CD14-positive monocyte (primary cell): ENCODE measurements around the gene WDPCP. TPM values are rescaled to one million over a fixed set of nuclear protein-coding genes. Genes with fewer than 3 reads are reported as not detected.
"Not testable (repeated sequence)": the region's sequence is repeated elsewhere in the genome, so short reads cannot be mapped to it uniquely, and the experiment has no call there.

Source experiments
- DNase-seq, 3 donors: peaks; one replicate each; pipeline ENCODE4 v3.0.0-alpha.2; 2011 to 2022
- H2AFZ ChIP-seq: 2 replicates; pipeline ENCODE4 v1.6.0; 2012; ENCODE audit warnings: mild to moderate bottlenecking, low read depth, low read length, inconsistent platforms; ENCODE audit not compliant: insufficient read depth, poor library complexity, severe bottlenecking
- H3K27ac ChIP-seq, 2 donors: 1 replicate in 1 of 2; 2 replicates in 1 of 2; pipeline ENCODE4 v1.5.1; 2012 to 2013; ENCODE audit warnings: low read length in 2 of 2, control low read depth in 1 of 2, inconsistent platforms in 1 of 2, low read depth in 1 of 2, mild to moderate bottlenecking in 1 of 2
- H3K27me3 ChIP-seq, 2 donors: one replicate each; pipeline versions ENCODE4 v1.6.0 to v1.6.1; 2011 to 2013; ENCODE audit warnings: low read length in 2 of 2; ENCODE audit not compliant: control insufficient read depth in 2 of 2, insufficient read depth in 2 of 2
- H3K36me3 ChIP-seq, 2 donors: replicated peaks in 1 of 2; 1 replicate in 1 of 2; 2 replicates in 1 of 2; pipeline versions ENCODE4 v1.5.1 to v1.6.1; 2012 to 2013; ENCODE audit warnings: low read length in 2 of 2, control low read depth in 1 of 2, inconsistent platforms in 1 of 2, mild to moderate bottlenecking in 1 of 2; ENCODE audit not compliant: insufficient read depth in 2 of 2, control insufficient read depth in 1 of 2
- H3K4me1 ChIP-seq, 2 donors: 1 replicate in 1 of 2; 2 replicates in 1 of 2; pipeline versions ENCODE4 v1.5.1 to v1.6.1; 2012 to 2013; ENCODE audit warnings: low read length in 2 of 2, control low read depth in 1 of 2, inconsistent platforms in 1 of 2, mild to moderate bottlenecking in 1 of 2, moderate library complexity in 1 of 2; ENCODE audit not compliant: insufficient read depth in 2 of 2, control insufficient read depth in 1 of 2
- H3K4me2 ChIP-seq: replicated peaks from 2 replicates; pipeline ENCODE3; 2012; ENCODE audit warnings: low read length, moderate library complexity, mild to moderate bottlenecking; ENCODE audit not compliant: poor library complexity, severe bottlenecking; ENCODE audit errors: extremely low read depth
- H3K4me3 ChIP-seq, 3 experiments: fragments of 200-600 bp in 1 of 3; sonication (generic) in 1 of 3; replicated peaks in 1 of 3; 1 replicate in 2 of 3; 2 replicates in 1 of 3; pipeline ENCODE4 v1.5.1; 2011 to 2013; ENCODE audit warnings: low read length in 3 of 3, mild to moderate bottlenecking in 3 of 3, control low read depth in 2 of 3, low read depth in 2 of 3, inconsistent platforms in 1 of 3, moderate library complexity in 1 of 3
- H3K79me2 ChIP-seq: 2 replicates; pipeline ENCODE4 v1.6.0; 2012; ENCODE audit warnings: mild to moderate bottlenecking, control low read depth, inconsistent platforms, low read length, moderate library complexity; ENCODE audit not compliant: insufficient read depth
- H3K9ac ChIP-seq: 2 replicates; pipeline ENCODE4 v1.6.0; 2017; ENCODE audit warnings: low read length, mild to moderate bottlenecking; ENCODE audit not compliant: insufficient read depth, poor library complexity, severe bottlenecking
- H3K9me3 ChIP-seq, 2 donors: replicated peaks in 1 of 2; 1 replicate in 1 of 2; 2 replicates in 1 of 2; pipeline versions ENCODE4 v1.5.1 to v1.6.1; 2012 to 2013; ENCODE audit warnings: low read length in 2 of 2, control low read depth in 1 of 2; ENCODE audit not compliant: control insufficient read depth in 1 of 2, insufficient read depth in 1 of 2
- H4K20me1 ChIP-seq: 2 replicates; pipeline ENCODE4 v1.6.0; 2012; ENCODE audit warnings: mild to moderate bottlenecking, low read length, control low read depth, moderate library complexity; ENCODE audit not compliant: insufficient read depth
- H3K27ac Mint-ChIP-seq, 7 donors: one replicate each; pipeline ENCODE4 v1.8.0; 2020; ENCODE audit warnings: mild to moderate bottlenecking in 7 of 7, mixed read lengths in 7 of 7, moderate library complexity in 6 of 7, inconsistent platforms in 2 of 7
- H3K27me3 Mint-ChIP-seq, 3 donors: one replicate each; pipeline ENCODE4 v1.8.0; 2021 to 2022; ENCODE audit warnings: low read depth in 3 of 3, mild to moderate bottlenecking in 3 of 3, mixed read lengths in 3 of 3, moderate library complexity in 3 of 3, inconsistent platforms in 1 of 3
- H3K36me3 Mint-ChIP-seq, 2 donors: one replicate each; pipeline ENCODE4 v1.8.0; 2020; ENCODE audit warnings: mixed read lengths in 2 of 2, inconsistent platforms in 1 of 2, mild to moderate bottlenecking in 1 of 2
- H3K4me1 Mint-ChIP-seq: one replicate; pipeline ENCODE4 v1.8.0; 2020; ENCODE audit warnings: mild to moderate bottlenecking, mixed read lengths
- H3K4me3 Mint-ChIP-seq, 2 donors: one replicate each; pipeline ENCODE4 v1.8.0; 2020; ENCODE audit warnings: mild to moderate bottlenecking in 2 of 2, mixed read lengths in 2 of 2, moderate library complexity in 1 of 2
- H3K9me3 Mint-ChIP-seq, 7 donors: one replicate each; pipeline ENCODE4 v1.8.0; 2020 to 2022; ENCODE audit warnings: mixed read lengths in 7 of 7, mild to moderate bottlenecking in 6 of 7, moderate library complexity in 6 of 7, inconsistent platforms in 2 of 7
- WGBS: methylation state at CpG from one replicate; pipeline ENCODE4 v1.1.5; 2013; ENCODE audit warnings: missing lambda C conversion rate; ENCODE audit not compliant: insufficient coverage; 5-methylcytosine and 5-hydroxymethylcytosine counted together
- intact Hi-C, 2 donors: fragments of 100-400 bp; cut with micrococcal nuclease; formaldehyde crosslinking; loops; one replicate each; pipeline versions ENCODE4 v1.15.0 to v1.15.1; 2023
- polyA plus RNA-seq, 3 donors: library from polyadenylated mRNA; depleted of rRNA in 1 of 3; unstranded in 2 of 3; stranded (reverse) in 1 of 3; fragments of 300-500 nt in 2 of 3; fragments of >200 nt in 1 of 3; fragmentation: Illumina TruSeq in 2 of 3; gene quantifications; 1 replicate in 2 of 3; 2 replicates in 1 of 3; pipeline ENCODE4 v1.2.3, GENCODE V29; 2012 to 2021
- TF ChIP-seq, protein P1 (sequence below): fragments of 200-600 bp; IDR thresholded peaks from one replicate; pipeline ENCODE4 v1.8.0; 2022; ENCODE audit warnings: antibody characterized with exemption, mild to moderate bottlenecking

Gene WDPCP
- polyA plus RNA-seq, 3 donors = 3.3 to 5.2 (median 3.7) TPM

DNA sequence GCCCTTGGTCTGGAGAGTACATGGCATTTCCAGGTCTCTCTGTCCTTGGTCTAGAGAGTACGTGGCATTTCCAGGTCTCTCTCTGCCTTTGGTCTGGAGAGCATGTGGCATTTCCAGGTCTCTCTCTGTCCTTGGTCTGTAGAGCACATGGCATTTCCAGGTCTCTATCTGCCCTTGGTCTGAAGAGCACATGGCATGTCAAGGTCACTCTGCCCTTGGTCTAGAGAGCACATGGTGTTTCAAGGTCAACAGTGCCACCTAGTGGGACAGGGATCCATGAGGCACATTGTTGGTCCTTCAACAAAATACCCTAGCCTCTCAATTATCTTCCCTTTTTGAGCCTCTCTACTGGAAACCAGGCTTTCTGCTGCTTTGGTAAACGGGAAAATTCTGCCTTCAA lies 287.4 kb downstream of the WDPCP start:
- H4K20me1 ChIP-seq = no peaks in the 10 kb centered on the region
- WGBS = 96% methylated on average over 2 of the region's 2 CpGs
- no peak overlapping the region for H3K4me2 ChIP-seq
- no peak overlapping the region for H3K27ac Mint-ChIP-seq
- no peak overlapping the region for H3K27ac ChIP-seq
- no peak overlapping the region for H3K9ac ChIP-seq
- H3K27me3 ChIP-seq = no peaks in the 10 kb centered on the region
- H3K4me3 ChIP-seq = no peak overlapping the region
- DNase-seq = no peak
- peaks cover 0 to 1% (median 0%) of the 10 kb centered on the region in 3 donors for H3K27me3 Mint-ChIP-seq
- TF ChIP-seq, protein P1, sequence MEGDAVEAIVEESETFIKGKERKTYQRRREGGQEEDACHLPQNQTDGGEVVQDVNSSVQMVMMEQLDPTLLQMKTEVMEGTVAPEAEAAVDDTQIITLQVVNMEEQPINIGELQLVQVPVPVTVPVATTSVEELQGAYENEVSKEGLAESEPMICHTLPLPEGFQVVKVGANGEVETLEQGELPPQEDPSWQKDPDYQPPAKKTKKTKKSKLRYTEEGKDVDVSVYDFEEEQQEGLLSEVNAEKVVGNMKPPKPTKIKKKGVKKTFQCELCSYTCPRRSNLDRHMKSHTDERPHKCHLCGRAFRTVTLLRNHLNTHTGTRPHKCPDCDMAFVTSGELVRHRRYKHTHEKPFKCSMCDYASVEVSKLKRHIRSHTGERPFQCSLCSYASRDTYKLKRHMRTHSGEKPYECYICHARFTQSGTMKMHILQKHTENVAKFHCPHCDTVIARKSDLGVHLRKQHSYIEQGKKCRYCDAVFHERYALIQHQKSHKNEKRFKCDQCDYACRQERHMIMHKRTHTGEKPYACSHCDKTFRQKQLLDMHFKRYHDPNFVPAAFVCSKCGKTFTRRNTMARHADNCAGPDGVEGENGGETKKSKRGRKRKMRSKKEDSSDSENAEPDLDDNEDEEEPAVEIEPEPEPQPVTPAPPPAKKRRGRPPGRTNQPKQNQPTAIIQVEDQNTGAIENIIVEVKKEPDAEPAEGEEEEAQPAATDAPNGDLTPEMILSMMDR = no peak
- peaks cover 43 to 78% (median 64%) of the 10 kb centered on the region in 7 donors for H3K9me3 Mint-ChIP-seq
- H3K79me2 ChIP-seq = no peaks in the 10 kb centered on the region
- H3K4me1 Mint-ChIP-seq = no peaks in the 10 kb centered on the region
- peaks cover 67 to 78% of the 10 kb centered on the region in 2 donors for H3K9me3 ChIP-seq
- H3K4me1 ChIP-seq = no peaks in the 10 kb centered on the region
- H3K36me3 Mint-ChIP-seq = peaks cover 0 to 15% of the 10 kb centered on the region in 2 donors
- intact Hi-C loops = no loop called here
- H2AFZ ChIP-seq = no peak overlapping the region
- peaks cover 0 to 5% of the 10 kb centered on the region in 2 donors for H3K36me3 ChIP-seq
- no peak overlapping the region for H3K4me3 Mint-ChIP-seq

DNA sequence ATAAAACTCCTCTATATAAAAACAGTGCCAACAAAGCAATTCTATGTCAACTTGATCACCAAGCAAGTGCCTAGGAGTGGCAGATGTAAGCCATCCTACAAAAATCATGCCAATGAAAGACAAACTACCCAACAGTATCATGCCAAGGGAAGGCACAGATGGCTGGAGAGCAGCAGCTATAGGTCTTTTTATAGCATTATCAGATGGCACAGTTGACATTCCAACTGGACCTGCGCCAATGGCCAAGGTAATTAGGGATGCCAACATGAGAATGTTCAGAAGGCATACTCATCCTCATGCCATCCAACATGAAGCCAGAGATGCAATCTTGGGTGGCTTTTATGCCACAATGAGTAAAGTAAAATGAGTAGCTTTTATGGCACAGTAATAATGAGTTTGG lies 300.3 kb downstream of the WDPCP start:
- Histone ChIP-seq H3K4me2 (no peak overlapping the region), H3K9me3 (peaks cover 28 to 38% of the 10 kb centered on the region in 2 donors), H4K20me1 (no peaks in the 10 kb centered on the region), H2AFZ (no peak overlapping the region), H3K27me3 (no peaks in the 10 kb centered on the region), H3K27ac (no peak overlapping the region), H3K4me3 (no peak overlapping the region), H3K79me2 (no peaks in the 10 kb centered on the region), H3K36me3 (no peaks in the 10 kb centered on the region), H3K4me1 (no peaks in the 10 kb centered on the region), H3K9ac (no peak overlapping the region)
- no peak overlapping the region for H3K4me3 Mint-ChIP-seq
- H3K9me3 Mint-ChIP-seq = peaks cover 6 to 35% (median 30%) of the 10 kb centered on the region in 7 donors
- 100% methylated on average over 1 of the region's 1 CpG for WGBS
- DNase-seq = no peak
- TF ChIP-seq, protein P1 = no peak
- peaks cover 0 to 2% of the 10 kb centered on the region in 2 donors for H3K36me3 Mint-ChIP-seq
- intact Hi-C loops = no loop called here
- no peaks in the 10 kb centered on the region for H3K4me1 Mint-ChIP-seq
- H3K27me3 Mint-ChIP-seq = peaks cover 0 to 1% (median 0%) of the 10 kb centered on the region in 3 donors
- no peak overlapping the region for H3K27ac Mint-ChIP-seq

DNA sequence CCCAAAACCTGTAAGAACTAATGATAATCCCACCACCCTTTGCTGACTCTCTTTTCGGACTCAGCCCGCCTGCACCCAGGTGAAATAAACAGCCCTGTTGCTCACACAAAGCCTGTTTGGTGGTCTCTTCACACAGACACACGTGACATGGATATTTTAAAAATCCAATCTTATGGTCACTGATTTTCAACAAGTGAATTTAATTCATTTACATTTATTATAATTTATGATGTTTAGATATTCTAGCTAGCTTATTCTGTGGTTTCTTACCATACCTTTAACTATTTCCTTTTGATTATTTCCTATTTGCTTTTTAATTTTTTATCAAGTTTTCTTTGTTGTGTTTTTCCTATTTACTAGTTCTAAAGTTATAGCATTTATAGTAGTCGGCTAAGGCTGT lies 301.8 kb downstream of the WDPCP start:
- DNase-seq, H3K27me3 Mint-ChIP-seq, H3K9ac ChIP-seq, H3K4me3 ChIP-seq, H3K4me2 ChIP-seq, H3K79me2 ChIP-seq, H2AFZ ChIP-seq, H3K4me3 Mint-ChIP-seq, H3K4me1 Mint-ChIP-seq, H3K4me1 ChIP-seq, H3K27me3 ChIP-seq, intact Hi-C loops, H3K27ac Mint-ChIP-seq, H3K36me3 Mint-ChIP-seq, H3K27ac ChIP-seq, H3K36me3 ChIP-seq, H4K20me1 ChIP-seq: not testable (repeated sequence)
- H3K9me3 ChIP-seq = peaks cover 25 to 31% of the 10 kb centered on the region in 2 donors
- peaks cover 6 to 35% (median 25%) of the 10 kb centered on the region in 7 donors for H3K9me3 Mint-ChIP-seq
- WGBS = 100% methylated on average over 1 of the region's 4 CpGs
